ENCODE data around the gene NUDT21.
A peak's percentile ranks its signal among the peaks of the same experiment; 100 is the strongest.
"Not testable (repeated sequence)": the region's sequence is repeated elsewhere in the genome, so short reads cannot be mapped to it uniquely, and the experiment has no call there.

Gene NUDT21

DNA sequence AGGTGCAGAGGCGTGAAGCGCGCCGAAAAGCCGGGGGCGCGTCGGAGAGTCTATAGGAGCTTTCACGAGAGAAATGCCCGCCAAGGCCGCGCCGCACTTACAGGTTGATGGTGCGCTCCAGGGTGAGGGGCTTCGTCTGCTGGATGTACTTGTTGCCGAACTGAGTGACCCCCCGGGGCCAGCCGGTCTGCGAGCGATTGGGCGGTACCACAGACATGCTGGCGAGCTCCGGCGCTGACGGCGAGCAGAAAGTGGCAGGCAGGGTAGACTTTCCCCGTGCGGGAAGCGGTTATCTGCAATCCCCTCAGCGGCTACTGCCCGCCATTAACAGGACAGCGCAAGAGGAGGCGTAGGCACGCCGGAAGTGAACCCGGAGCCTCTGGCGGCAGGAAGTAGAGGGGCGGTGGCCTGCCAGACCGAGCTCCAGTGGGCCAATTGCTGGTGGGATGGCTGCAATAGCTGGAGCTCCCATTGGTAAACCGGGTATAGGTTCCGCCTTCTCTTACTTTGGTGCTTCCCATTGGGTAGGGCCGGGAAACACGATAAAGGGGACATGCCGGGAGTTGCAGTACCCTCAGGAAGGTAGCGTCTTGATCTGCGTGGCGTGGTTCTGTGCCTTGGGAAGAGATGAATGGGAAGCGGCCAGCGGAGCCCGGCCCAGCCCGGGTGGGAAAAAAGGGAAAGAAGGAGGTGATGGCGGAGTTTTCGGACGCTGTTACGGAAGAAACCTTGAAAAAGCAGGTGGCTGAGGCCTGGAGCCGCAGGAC is at the start of gene NUDT21, which contains the start of gene OGFOD1:
TSS of gene NUDT21 (minus strand) at position 347 of the 767 bp plus-strand sequence. CDS start at position 217, 130 bp downstream.
TSS of gene OGFOD1 (plus strand) at position 569 of the 767 bp plus-strand sequence. CDS start at position 628, 59 bp downstream.
- FAIRE-seq, result peak; percentile 86

DNA sequence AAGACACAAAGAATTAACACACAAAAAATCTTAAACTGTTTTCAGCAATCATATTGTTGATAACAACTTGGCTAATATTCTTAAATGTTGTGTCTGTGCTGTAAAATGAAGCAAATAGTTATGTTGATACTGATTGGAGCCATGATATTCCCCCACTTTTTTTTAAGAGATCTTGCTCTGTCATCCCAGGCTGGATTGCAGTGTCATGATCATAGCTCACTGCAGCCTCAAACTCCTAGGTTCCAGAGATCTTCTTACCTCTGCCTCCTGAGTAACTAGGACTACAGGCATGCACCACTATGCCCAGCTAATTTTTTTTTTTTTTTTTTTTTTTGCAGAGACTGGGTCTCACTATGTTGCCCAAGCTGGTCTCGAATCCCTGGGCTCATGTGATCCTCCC is 42.7 kb upstream of the NUDT21 start:
- FAIRE-seq, result no peak

DNA sequence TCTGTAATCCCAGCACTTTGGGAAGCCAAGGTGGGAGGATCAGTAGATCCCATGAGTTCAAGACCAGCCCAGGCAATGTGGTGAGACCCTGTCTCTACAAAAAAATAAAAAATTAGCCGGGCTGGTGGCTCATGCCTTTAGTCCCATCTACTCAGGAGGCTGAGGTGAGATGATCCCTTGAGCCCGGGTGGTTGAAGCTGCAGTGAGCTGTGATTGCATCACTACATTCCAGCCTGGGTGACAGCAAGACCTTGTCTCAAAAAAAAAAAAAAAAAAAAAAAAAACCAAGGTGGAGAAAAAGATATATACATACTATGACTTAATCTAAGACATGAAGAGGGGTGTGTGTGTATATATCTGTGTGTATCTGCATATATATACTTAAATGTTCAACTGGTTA is 42.0 kb upstream of the NUDT21 start:
- FAIRE-seq, result no peak

DNA sequence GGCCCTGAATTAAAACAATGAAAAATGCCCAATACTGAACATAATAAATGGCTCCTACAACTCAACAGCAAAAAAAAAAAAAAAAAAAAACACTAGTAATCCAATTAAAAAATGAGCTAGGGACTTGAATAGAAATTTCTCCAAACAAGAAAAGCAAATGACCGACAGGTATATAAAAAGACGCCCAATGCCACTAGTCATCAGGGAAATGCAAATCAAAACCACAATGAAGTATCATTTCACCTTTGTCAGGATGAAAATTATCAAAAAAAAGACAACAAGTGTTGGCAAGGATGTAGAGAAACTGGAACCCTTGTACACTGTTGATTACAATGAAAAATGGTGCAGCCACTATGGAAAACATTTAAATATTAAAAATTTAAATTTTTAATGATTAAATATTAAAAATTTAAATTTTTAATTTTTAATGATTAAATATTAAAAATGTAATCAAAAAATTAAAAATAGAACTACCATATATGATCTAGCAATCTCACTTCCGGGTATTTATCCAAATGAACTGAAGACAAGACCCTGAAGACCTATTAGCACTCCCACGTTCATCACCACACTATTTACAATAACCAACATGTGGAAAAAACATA is 40.6 kb upstream of the NUDT21 start:
- FAIRE-seq, result no peak

DNA sequence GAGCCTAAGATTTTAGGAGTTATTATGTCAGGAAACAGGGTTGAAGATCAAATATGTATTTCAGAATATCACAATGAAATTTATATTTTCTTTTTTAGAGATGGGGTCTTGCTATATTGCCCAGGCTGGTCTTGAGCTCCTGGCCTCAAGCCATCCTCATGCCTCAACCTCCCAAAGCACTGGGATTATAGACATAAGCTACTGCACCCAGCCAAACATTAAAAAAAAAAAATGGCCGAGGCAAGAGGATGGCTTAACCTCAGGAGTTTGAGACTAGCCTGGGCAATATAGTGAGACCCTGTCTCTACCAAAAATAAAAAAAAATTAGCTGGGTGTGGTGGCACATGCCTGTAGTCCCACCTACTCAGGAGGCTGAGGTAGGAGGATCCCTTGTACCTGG is 37.7 kb upstream of the NUDT21 start:
- not testable (repeated sequence) for FAIRE-seq

DNA sequence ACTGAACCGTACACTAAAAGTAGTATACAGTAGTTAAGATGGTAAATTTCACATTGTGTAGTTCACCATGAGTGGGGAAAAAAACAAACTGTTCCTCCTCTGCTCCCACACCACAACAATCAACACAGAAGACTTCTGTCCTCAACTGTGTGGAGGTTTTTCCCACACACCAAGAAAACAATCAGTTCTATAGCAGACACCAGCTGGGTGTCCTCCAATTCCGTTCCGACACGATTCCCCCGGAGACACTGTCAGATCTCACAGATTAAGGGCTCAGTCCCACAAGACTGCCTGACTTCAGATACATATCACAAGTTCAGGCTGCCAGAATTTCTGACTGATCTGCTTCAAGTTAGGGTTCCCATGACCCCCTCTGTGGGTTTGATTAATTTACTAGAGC is 36.9 kb upstream of the NUDT21 start:
- FAIRE-seq, result no peak

DNA sequence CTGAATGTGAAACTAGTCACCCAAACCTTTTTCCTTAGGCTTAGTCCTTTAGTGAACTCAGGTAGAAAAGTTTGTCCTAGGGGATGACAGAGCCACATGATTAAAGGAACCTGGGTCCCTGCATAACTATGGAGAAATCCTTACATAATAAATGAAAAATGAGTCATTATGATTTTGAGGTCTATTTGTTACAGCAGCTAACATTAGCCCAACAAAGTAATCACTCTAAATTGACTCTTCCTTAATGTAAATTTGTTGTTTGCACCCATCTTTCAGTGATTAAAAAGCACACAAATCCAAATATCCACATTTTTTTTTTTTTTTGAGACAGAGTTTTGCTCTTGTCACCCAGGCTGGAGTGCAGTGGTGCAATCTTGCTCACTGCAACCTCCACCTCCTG is 32.3 kb upstream of the NUDT21 start:
- no peak for FAIRE-seq

DNA sequence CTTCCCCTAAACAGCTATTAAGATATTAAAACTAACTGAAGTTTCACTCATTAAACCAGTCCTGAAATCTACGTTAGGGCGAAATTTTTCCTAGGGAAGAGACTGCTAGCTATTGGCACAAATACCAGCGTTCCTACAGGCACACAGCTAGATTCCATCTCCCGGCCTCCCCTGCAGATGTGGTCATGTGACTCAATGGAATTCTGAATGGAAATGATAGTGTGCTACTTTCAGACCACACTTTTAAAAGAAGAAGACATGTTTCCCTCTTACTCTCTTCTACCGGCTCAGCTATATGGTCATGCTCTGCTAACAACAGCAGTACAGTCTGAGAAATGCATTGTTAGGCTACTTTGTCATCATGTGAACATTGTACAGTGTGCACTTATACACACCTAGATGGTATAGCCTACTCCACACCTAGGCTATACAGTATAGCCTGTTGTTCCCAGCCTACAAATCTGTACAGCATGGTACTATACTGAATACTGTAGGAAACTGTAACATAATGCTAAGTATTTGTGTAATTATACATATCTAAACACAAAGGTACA is 31.6 kb upstream of the NUDT21 start:
- FAIRE-seq, result no peak

DNA sequence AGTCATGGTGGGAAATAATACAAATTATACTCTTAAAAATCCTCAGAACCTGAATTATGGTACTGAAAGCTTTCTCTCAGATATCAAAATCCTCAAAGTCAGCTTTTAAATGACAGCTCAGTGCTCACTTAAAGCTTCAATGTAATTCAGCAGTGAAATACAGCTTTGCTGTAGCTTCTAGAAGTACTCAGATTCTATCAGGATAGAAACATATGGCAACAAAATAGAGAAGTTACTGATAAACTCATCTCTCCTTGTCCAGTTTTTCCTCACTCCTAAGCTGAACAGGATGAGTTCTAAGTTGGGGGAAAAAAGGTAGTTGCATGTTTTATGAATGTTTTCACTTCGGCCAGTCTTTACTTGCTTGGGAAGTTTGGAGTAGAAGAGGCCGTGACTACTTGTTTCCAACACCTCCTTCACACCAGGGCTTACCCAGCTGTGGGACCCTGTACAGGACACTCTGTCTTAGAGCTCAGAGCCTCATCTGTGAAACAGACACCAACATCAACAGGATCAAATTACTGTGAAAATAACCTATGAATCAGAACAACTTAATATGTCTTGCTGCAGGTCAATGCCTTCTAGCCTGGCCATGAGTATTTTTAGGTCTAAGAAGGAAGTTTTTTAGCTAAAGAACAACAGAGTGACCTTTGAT is 30.5 kb upstream of the NUDT21 start:
- FAIRE-seq, result no peak

DNA sequence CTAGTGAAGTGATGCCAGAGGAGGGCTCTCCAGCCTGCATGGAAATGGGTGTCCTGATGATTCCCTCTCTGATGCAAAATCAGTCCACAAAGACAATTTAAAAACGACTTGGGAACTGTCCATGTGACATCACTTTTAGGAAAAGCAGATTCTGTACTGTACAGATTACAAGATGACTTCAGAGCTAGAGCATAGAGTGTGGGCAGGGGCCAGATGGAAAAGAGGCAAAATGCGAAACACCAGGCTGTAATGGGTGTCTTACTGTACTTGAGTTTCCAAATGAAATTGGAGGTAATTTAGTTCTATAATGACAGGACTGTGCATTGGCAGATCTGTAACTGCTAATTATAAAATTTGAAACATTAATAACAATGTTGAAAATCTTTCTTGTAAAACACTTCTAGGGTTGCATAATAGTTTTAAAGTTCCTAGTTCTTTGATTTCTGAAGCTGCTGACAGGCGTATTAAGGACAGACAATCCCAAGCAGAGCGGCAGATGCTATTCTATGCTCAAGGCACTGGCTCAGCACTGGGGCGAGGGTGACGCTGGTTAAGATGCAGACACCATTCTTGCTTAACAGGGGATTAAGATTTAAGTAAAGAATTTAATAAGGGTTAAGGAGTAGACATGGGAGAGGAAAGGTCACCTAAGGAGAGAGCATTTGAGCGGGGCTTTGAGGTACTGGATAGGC is 29.8 kb upstream of the NUDT21 start:
- no peak for FAIRE-seq

DNA sequence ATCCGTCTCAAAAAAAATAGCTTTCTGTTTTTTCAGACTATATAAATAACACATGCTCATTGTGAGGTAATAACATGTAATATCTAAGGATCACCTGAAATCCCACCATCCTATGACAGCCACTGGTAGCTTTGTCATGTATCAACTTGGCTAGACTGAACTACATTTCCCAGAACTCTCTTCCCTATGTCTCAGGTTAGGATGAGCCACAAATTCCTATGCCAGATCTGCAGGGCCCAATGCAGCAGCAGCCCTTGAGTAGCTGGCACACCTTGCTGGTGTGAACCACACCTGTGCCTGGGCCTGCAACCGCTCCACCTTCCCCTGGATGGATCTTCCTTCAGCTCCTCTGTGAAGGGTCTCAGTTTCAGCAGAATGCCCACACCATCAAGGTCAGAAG is 28.3 kb upstream of the NUDT21 start:
- no peak for FAIRE-seq

DNA sequence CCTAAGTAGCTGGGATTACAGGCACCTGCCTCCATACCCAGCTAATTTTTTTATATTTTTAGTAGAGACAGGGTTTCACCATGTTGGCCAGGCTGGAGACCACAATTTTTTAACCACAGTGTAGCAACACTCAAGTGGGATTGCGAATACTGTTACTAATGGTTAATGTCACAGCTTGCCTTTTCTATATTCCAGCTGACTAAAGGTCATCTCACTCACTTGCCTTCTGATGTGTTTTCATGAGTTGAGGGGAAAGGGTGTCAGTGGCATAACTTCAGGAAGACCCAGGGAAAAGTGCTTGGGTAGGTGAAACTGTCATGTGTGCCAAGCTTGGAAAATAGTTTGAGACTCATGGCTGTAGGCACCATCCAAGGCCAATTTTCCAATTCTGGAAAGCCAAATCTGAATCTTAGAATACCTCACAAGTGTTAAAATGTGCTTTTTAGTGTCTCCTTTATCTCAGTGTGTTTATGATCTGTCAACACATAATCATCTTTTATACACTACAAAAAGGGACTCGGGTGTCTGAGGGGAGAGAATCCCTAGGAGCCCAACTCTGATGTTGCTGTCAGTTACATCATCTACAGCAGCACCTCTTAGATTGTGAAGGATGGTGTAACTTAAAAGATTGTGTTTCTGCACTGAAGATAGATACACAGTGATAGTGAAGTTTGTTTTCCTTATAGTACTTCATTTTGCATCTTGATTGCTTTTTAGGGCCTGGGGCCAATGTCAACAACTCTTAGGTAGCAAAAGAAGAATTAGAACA is 27.3 kb upstream of the NUDT21 start:
- no peak for FAIRE-seq

DNA sequence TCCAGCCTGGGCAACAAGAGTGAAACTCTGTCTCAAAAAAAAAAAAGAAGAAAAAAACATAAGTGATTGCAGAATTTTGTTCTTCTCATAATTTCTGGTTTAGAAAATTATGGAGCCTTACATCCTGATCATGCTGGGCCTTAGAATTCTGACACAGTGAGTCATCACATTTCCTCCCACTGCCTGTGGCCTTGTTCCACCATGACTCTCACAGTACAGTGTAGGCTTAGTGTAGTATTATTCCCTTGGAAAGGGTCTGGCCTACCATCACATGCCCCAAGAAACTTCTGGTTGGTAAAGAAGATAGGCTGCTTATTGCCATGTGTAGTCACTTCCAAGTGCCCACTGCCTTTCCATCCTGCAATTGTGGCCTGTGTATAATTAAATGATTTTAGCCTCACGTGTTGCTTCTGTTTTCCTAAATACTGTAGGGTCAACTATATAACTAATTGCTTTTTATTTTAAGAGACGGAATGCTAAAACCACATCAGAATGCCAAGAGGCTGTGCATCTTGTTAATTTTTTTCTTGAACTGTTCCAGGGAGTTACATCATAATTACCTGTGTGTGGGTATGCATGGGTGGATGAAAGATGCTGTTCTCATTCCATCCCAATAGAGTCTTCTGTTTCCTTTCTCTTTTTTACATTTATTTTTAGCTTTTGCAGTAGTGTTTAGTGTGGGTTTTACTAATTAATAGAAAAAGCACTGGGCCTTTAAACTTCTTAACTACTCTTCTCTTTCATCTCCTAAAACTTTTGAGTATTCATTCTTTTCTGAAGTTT is 26.2 kb upstream of the NUDT21 start:
- FAIRE-seq, result no peak

DNA sequence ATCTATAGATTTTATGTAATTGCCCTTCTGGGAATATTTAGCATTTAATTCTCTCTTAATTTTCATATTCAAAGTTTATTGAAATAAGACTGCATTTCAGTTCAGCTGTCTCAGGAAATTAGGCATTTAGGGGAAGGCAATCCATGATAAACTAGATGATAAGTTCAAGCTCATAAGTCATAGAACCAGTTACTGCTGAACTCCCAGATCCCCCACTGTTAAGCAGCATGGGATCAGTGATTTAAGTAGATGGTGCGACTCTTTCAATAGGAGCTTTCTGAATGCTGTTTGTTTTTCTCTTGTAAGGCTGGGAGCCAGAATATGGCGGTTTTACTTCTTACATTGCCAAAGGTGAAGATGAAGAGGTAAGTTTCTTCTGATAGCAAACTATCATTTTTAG is 24.1 kb upstream of the NUDT21 start:
- FAIRE-seq, result no peak

DNA sequence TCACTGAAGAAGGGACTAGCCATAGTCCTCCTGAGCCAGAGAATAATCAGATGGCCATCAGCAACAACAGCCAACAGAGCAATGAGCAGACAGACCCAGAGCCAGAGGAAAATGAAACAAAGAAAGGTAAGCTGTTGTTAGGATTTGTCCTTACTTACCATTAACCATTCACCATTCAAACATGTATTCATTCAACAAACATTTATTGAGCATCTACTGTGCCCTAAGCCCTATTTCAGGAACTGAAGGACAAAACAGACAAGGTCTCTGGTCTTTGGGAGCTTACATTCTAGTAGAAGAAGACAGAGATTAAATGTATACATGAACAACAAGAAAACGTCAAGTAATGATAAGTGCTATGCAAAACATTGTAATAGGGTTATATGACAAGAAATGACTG is 19.5 kb upstream of the NUDT21 start:
- FAIRE-seq, result no peak

DNA sequence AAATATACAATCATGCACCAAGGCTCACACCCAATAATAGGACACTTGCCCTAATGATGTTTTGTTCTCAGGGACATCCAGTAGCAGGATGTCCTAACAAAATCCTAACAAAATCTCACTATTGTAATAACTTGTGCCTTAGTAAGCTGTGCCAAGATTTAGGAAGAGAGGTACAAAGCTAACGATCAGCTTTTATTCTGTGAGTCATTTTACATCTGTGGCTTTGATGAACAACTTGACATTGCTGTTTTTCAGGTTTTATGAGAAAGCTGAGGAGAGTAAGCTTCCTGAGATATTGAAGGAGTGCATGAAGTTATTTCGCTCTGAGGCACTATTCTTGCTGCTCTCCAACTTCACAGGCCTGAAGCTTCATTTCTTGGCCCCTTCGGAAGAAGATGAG is 19.1 kb upstream of the NUDT21 start:
- FAIRE-seq, result no peak

DNA sequence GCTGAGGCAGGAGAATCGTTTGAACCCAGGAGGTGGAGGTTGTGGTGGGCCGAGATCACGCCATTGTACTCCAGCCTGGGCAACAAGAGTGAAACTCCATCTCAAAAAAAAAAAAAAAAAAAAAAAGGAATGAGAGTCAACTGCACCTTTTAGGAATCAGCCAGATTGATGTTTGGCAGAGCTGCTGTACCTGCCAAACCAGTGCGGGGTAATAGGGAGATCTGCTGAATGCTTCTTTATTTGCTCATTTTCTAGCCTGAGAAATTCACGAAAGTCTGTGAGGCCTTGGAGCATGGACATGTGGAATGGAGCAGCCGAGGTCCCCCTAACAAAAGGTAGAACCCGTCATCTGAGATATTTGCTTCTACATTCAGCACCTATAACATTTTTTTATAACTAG is 18.6 kb upstream of the NUDT21 start:
- no peak for FAIRE-seq

DNA sequence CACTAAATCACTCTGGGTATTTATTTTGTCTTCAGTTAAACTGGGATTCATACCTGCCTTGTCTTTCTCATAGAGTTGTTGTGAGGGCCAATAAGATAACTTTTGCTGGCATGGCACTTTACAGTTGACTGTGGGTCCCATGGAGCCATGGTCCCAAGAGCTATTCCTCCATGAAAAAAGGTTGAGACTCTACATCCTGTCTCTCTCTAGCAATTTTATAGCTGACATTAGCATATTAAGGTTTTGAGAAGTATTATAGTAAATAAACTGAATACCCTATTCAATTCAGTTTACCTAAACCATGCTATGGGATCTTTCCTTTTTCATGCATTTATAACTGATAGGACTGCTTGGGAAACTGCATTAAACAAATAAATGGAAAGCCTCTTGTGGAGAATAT is 17.7 kb upstream of the NUDT21 start:
- FAIRE-seq, result no peak

DNA sequence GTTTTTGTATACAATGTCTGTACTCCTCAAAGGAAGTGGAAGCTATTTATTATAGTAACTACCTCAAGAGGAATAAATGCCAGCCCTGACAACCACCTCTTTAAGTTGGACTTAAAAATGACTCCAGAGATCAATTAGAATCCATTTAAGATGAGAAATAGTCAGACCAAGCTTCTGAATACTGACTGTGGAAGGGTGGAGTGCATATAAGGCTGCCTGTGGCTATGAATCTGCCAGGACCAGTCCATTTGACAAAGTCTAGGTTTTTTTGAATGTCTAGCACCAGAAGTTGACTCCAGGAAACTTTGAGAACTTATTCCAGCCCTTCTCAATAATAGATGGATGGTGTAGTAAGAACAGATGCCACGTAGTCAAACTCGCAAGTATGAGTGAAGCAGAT is 15.2 kb upstream of the NUDT21 start:
- FAIRE-seq, result no peak

DNA sequence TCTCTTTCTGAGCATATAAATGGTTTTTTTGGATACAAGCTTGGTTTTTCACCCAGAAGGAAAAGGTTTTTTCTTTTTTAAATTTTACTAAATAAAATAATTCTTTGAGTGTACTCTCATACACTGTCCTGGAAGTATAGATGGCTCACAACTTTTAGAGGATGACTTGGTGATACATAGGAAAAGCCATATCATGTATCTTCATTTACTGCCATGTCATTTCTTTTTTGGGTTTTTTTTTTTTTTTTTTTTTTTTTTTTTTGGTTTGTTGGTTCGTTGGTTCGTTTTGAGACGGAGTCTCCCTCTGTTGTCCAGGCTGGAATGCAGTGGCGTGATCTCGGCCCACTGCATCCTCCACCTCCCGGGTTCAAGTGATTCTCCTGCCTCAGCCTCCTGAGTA is 12.0 kb upstream of the NUDT21 start:
- FAIRE-seq, result no peak

DNA sequence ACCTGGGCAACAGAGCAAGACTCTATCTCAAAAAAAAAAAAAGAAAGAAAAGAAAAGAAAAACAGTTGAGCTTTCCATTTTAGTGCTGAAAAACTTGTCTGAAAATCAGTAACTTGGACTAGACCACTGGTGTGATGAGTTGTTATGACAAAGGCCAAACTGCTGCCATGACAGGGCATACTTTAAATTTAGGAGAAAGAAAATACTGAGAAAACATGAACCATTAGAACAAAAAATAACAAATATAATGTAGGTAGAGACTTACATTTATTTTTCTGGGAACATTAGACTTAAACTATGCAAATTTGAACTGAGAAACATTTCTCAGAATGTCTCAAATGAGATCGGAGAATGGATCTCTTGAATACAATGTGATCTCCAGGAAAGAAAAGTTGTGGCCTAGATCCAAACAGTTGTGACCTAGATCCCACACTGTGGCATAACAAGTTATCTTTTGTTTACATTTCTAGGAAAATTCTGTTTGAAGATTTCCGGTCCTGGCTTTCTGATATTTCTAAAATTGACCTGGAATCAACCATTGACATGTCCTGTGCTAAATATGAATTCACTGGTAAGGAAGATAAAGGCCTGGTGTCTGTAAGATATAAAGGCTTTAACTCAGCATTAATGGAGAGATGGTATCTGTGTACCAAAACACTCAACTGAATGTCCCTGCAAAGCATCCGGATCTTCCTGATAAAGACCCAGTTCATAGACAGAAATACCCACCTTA is 11.1 kb upstream of the NUDT21 start:
- FAIRE-seq, result no peak

All from islet of Langerhans (tissue), 1 donor.